ENCODE data around the gene NR4A3. TPM values are rescaled to one million over a fixed set of nuclear protein-coding genes. Genes with fewer than 3 reads are reported as not detected.

NR4A3 gene
- total RNA-seq, 3 donors from 2014 or later (not counting 1 experiment from before 2014, with no cell fraction given) = 31.1 to 43.4 (median 38.6) TPM

DNA sequence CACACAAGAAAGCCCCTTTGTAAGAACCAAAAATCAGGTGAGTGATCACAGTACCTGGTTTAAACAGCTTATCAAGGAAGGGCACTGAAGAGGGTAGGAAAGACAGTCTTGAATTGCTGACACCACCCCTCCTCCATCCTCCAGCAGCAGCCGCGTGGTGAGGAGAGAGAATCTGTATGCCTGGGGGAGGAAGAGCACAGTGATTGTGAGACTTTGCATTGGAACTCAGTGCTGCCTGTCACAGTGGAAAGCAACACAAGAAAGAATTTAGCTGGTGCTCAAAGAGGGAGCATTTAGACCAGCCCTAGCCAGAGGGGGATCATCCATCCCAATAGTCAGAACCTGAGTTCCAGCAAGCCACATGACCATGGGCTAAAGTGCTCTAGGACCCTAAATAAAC, 73.1 kb downstream of the NR4A3 start:
- Mint-ChIP-seq H3K27me3 (ENCODE audit: low read depth in 2 of 2) (peaks cover 25 to 50% of the 10 kb centered on the region in 2 donors), H3K4me1 (no peaks in the 10 kb centered on the region), H3K27ac (no peak overlapping the region), H3K4me3 (no peak overlapping the region), H3K9me3 (no peaks in the 10 kb centered on the region), H3K36me3 (no peaks in the 10 kb centered on the region)
- intact Hi-C loops (cut with micrococcal nuclease) = no loop called here
- no peak for ATAC-seq
- H3K27me3 ChIP-seq (ENCODE audit: control insufficient read depth, insufficient read depth, low read length) = no peaks in the 10 kb centered on the region
- no peak overlapping the region for H3K4me3 ChIP-seq (ENCODE audit: low read length)
- H3K9me3 ChIP-seq (ENCODE audit: control insufficient read depth, insufficient read depth, low read length) = no peaks in the 10 kb centered on the region
- WGBS (ENCODE audit: insufficient coverage) = no CpG with 5 or more reads among the region's 2 CpGs
- H3K36me3 ChIP-seq (ENCODE audit: control insufficient read depth, insufficient read depth, low read length) = no peaks in the 10 kb centered on the region
- H3K27ac ChIP-seq (ENCODE audit: low read length) = no peak overlapping the region
- no peaks in the 10 kb centered on the region for H3K4me1 ChIP-seq (ENCODE audit: control insufficient read depth, insufficient read depth, low read length)
- DNase-seq = no peak
- TF ChIP-seq, protein P1, sequence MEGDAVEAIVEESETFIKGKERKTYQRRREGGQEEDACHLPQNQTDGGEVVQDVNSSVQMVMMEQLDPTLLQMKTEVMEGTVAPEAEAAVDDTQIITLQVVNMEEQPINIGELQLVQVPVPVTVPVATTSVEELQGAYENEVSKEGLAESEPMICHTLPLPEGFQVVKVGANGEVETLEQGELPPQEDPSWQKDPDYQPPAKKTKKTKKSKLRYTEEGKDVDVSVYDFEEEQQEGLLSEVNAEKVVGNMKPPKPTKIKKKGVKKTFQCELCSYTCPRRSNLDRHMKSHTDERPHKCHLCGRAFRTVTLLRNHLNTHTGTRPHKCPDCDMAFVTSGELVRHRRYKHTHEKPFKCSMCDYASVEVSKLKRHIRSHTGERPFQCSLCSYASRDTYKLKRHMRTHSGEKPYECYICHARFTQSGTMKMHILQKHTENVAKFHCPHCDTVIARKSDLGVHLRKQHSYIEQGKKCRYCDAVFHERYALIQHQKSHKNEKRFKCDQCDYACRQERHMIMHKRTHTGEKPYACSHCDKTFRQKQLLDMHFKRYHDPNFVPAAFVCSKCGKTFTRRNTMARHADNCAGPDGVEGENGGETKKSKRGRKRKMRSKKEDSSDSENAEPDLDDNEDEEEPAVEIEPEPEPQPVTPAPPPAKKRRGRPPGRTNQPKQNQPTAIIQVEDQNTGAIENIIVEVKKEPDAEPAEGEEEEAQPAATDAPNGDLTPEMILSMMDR (IDR thresholded peaks at IDR 0.05) = no peak

DNA sequence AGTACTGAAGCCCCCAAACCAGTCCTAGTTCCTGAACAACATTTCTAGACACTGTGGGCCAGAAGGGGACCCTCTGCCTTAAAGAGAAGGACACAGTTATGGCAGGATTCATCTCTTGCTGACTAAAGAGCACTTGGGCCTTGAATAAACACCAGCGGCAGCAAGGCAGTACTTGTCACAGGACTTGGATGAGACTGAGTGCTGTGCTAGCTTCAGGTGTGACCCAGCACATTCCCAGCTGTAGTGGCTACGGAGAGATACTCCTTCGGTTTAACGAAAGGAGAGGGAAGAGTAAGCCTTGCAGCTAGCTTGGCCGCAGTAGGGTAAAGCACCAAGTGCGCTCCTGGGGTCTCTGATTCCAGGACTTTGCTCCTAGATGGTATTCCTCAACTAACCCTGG, 73.8 kb downstream of the NR4A3 start:
- Histone ChIP-seq H3K4me3 (ENCODE audit: low read length) (no peak overlapping the region), H3K36me3 (ENCODE audit: control insufficient read depth, insufficient read depth, low read length) (no peaks in the 10 kb centered on the region), H3K9me3 (ENCODE audit: control insufficient read depth, insufficient read depth, low read length) (no peaks in the 10 kb centered on the region), H3K27ac (ENCODE audit: low read length) (no peak overlapping the region), H3K4me1 (ENCODE audit: control insufficient read depth, insufficient read depth, low read length) (no peaks in the 10 kb centered on the region), H3K27me3 (ENCODE audit: control insufficient read depth, insufficient read depth, low read length) (no peaks in the 10 kb centered on the region)
- Mint-ChIP-seq H3K9me3 (no peaks in the 10 kb centered on the region), H3K4me1 (no peaks in the 10 kb centered on the region), H3K27ac (no peak overlapping the region), H3K27me3 (ENCODE audit: low read depth in 2 of 2) (peaks cover 25 to 57% of the 10 kb centered on the region in 2 donors), H3K4me3 (no peak overlapping the region), H3K36me3 (no peaks in the 10 kb centered on the region)
- no peak for ATAC-seq
- intact Hi-C loops (cut with micrococcal nuclease) = no loop called here
- no peak for DNase-seq
- WGBS (ENCODE audit: insufficient coverage) = 94% methylated on average over 6 of the region's 6 CpGs
- TF ChIP-seq, protein P1 (IDR thresholded peaks at IDR 0.05) = no peak

DNA sequence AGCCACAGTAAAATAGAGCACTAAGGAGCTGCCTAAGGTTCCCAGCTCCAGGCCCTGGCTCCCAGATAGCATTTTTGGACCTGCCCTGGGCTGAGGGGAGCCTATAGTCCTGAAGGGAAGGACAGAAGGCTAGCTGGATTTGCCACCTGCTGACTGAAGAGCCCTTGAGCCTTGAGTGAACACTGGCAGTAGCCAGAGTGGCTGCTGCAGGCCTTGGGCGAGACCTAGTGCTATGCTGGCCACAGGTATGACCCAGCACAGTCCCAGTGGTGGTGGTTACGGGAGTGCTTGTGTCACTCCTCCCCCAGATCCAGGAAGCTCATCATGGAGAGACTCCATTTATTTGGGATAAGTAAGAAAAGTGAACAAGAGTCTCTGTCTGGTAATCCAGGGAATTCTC, 74.4 kb downstream of the NR4A3 start:
- no peak for ATAC-seq
- Mint-ChIP-seq H3K4me3 (no peak overlapping the region), H3K27me3 (ENCODE audit: low read depth in 2 of 2) (peaks cover 25 to 62% of the 10 kb centered on the region in 2 donors), H3K36me3 (no peaks in the 10 kb centered on the region), H3K4me1 (no peaks in the 10 kb centered on the region), H3K27ac (no peak overlapping the region), H3K9me3 (no peaks in the 10 kb centered on the region)
- H3K36me3 ChIP-seq (ENCODE audit: control insufficient read depth, insufficient read depth, low read length) = no peaks in the 10 kb centered on the region
- TF ChIP-seq, protein P1 (IDR thresholded peaks at IDR 0.05) = no peak
- no peaks in the 10 kb centered on the region for H3K9me3 ChIP-seq (ENCODE audit: control insufficient read depth, insufficient read depth, low read length)
- intact Hi-C loops (cut with micrococcal nuclease) = no loop called here
- H3K4me3 ChIP-seq (ENCODE audit: low read length) = no peak overlapping the region
- WGBS (ENCODE audit: insufficient coverage) = 93% methylated on average over 2 of the region's 2 CpGs
- H3K27ac ChIP-seq (ENCODE audit: low read length) = no peak overlapping the region
- no peaks in the 10 kb centered on the region for H3K4me1 ChIP-seq (ENCODE audit: control insufficient read depth, insufficient read depth, low read length)
- DNase-seq = no peak
- H3K27me3 ChIP-seq (ENCODE audit: control insufficient read depth, insufficient read depth, low read length) = no peaks in the 10 kb centered on the region

DNA sequence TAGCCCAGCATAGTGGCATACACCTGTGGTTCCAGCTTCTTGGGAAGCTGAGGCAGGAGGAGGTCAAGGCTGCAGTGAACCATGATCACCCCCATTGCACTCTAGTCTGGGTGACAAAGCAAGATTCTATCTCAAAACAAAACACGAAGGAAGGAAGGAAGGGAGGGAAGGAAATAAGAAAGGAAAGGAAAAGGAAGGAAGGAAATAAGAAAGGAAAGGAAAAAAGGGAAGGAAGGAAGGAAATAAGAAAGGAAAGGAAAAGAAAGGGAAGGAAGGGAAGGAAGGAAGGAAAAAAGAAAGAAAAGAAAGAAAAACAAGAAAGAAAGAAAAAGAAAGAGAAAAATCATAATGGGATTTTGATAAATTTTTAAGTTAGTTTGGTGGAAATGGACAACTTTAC, 81.7 kb downstream of the NR4A3 start:
- WGBS (ENCODE audit: insufficient coverage) = 67% methylated on average over 1 of the region's 1 CpG
- Histone ChIP-seq H3K27ac (ENCODE audit: low read length) (no peak overlapping the region), H3K4me1 (ENCODE audit: control insufficient read depth, insufficient read depth, low read length) (peaks cover 11% of the 10 kb centered on the region), H3K27me3 (ENCODE audit: control insufficient read depth, insufficient read depth, low read length) (no peaks in the 10 kb centered on the region), H3K36me3 (ENCODE audit: control insufficient read depth, insufficient read depth, low read length) (no peaks in the 10 kb centered on the region), H3K4me3 (ENCODE audit: low read length) (no peak overlapping the region), H3K9me3 (ENCODE audit: control insufficient read depth, insufficient read depth, low read length) (no peaks in the 10 kb centered on the region)
- Mint-ChIP-seq H3K4me1 (peaks cover 22 to 26% of the 10 kb centered on the region in 2 donors), H3K27ac (no peak overlapping the region), H3K27me3 (ENCODE audit: low read depth in 2 of 2) (peaks cover 14 to 32% of the 10 kb centered on the region in 2 donors), H3K36me3 (no peaks in the 10 kb centered on the region), H3K9me3 (no peaks in the 10 kb centered on the region), H3K4me3 (no peak overlapping the region)
- intact Hi-C loops (cut with micrococcal nuclease) = no loop called here
- TF ChIP-seq, protein P1 (IDR thresholded peaks at IDR 0.05) = no peak
- DNase-seq (no peak), ATAC-seq (no peak)

Data from natural killer cell (primary cell).